ENCODE data around the gene LRBA. TPM values are rescaled to one million over a fixed set of nuclear protein-coding genes. Genes with fewer than 3 reads are reported as not detected.
A peak's percentile ranks its signal among the peaks of the same experiment; 100 is the strongest.

LRBA gene
- total and polyA plus RNA-seq, 9 of the 15 experiments (the other 6 are each of a cell fraction or from before 2014, with no cell fraction given): 24.2 to 88.7 (median 59.7) TPM

DNA sequence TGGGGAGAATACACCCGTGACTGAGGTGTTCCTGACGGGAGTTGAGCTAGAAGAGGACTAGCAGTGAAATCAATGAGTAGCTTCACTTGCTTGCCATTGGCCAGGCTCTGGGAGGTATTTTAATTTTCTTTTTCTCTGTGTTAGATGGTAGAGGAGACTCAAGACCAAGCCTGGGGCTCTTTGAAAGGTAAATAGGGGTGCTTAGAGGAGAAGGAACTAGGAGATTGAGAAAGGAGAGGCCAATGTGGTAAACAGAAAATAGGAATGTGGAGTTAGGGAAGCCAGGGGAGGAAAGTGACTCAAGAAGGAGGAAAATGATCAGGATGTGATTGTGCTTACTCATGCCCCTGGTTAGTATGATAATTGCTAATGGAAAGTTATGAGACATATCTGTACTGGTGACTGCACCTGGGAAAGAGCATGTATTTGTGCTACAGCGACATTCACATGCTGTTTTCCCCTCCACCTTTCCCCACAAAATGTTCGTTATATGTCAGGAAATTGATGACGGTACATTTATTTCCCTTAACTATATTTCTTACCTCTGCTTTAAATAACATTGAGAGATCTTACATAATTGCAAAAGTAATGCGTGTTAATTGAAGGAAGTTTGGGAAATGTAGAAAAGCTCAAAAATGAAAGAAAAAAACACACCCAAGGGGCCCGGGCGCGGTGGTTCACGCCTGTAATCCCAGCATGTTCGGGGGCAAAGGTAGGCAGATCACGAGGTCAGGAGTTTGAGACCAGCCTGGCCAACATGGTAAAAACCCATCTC is 16.9 kb upstream of the LRBA start (continued):
- TF ChIP-seq ZNF121 (CRISPR knock-in tag; conservative IDR thresholded peaks at IDR 0.05) (no peak), TAF9B (IDR thresholded peaks at IDR 0.05; ENCODE audit: partially characterized antibody) (peak; percentile 60), HNRNPH1 (optimal IDR thresholded peaks at IDR 0.05; ENCODE audit: low read depth, low read length) (no peak), ZNF224 (CRISPR knock-in tag; IDR thresholded peaks at IDR 0.05) (no peak), KDM1A (IDR thresholded peaks at IDR 0.05) (peak; percentile 75 to 79), GATAD2A (IDR thresholded peaks at IDR 0.05) (no peak; the same call in 1 of the 2 replicates), HEY1 (CRISPR knock-in tag; IDR thresholded peaks at IDR 0.05; ENCODE audit: borderline replicate concordance) (no peak), NFRKB (IDR thresholded peaks at IDR 0.05; ENCODE audit: low read depth) (peak; percentile 91), TAL1 (IDR thresholded peaks at IDR 0.05) (peak; percentile 81), ZNF507 (tag; conservative IDR thresholded peaks at IDR 0.05) (no peak), ELF2 (CRISPR knock-in tag; IDR thresholded peaks at IDR 0.05) (no peak)
- TF ChIP-seq, protein P1, sequence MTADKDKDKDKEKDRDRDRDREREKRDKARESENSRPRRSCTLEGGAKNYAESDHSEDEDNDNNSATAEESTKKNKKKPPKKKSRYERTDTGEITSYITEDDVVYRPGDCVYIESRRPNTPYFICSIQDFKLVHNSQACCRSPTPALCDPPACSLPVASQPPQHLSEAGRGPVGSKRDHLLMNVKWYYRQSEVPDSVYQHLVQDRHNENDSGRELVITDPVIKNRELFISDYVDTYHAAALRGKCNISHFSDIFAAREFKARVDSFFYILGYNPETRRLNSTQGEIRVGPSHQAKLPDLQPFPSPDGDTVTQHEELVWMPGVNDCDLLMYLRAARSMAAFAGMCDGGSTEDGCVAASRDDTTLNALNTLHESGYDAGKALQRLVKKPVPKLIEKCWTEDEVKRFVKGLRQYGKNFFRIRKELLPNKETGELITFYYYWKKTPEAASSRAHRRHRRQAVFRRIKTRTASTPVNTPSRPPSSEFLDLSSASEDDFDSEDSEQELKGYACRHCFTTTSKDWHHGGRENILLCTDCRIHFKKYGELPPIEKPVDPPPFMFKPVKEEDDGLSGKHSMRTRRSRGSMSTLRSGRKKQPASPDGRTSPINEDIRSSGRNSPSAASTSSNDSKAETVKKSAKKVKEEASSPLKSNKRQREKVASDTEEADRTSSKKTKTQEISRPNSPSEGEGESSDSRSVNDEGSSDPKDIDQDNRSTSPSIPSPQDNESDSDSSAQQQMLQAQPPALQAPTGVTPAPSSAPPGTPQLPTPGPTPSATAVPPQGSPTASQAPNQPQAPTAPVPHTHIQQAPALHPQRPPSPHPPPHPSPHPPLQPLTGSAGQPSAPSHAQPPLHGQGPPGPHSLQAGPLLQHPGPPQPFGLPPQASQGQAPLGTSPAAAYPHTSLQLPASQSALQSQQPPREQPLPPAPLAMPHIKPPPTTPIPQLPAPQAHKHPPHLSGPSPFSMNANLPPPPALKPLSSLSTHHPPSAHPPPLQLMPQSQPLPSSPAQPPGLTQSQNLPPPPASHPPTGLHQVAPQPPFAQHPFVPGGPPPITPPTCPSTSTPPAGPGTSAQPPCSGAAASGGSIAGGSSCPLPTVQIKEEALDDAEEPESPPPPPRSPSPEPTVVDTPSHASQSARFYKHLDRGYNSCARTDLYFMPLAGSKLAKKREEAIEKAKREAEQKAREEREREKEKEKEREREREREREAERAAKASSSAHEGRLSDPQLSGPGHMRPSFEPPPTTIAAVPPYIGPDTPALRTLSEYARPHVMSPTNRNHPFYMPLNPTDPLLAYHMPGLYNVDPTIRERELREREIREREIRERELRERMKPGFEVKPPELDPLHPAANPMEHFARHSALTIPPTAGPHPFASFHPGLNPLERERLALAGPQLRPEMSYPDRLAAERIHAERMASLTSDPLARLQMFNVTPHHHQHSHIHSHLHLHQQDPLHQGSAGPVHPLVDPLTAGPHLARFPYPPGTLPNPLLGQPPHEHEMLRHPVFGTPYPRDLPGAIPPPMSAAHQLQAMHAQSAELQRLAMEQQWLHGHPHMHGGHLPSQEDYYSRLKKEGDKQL (CRISPR knock-in tag; IDR thresholded peaks at IDR 0.05; ENCODE audit: borderline replicate concordance): no peak
- TF ChIP-seq, protein P2, sequence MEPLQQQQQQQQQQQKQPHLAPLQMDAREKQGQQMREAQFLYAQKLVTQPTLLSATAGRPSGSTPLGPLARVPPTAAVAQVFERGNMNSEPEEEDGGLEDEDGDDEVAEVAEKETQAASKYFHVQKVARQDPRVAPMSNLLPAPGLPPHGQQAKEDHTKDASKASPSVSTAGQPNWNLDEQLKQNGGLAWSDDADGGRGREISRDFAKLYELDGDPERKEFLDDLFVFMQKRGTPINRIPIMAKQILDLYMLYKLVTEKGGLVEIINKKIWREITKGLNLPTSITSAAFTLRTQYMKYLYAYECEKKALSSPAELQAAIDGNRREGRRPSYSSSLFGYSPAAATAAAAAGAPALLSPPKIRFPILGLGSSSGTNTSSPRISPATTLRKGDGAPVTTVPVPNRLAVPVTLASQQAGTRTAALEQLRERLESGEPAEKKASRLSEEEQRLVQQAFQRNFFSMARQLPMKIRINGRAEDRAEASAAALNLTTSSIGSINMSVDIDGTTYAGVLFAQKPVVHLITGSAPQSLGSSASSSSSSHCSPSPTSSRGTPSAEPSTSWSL (CRISPR knock-in tag; IDR thresholded peaks at IDR 0.05; ENCODE audit: borderline replicate concordance): no peak
- TF ChIP-seq, protein P3, sequence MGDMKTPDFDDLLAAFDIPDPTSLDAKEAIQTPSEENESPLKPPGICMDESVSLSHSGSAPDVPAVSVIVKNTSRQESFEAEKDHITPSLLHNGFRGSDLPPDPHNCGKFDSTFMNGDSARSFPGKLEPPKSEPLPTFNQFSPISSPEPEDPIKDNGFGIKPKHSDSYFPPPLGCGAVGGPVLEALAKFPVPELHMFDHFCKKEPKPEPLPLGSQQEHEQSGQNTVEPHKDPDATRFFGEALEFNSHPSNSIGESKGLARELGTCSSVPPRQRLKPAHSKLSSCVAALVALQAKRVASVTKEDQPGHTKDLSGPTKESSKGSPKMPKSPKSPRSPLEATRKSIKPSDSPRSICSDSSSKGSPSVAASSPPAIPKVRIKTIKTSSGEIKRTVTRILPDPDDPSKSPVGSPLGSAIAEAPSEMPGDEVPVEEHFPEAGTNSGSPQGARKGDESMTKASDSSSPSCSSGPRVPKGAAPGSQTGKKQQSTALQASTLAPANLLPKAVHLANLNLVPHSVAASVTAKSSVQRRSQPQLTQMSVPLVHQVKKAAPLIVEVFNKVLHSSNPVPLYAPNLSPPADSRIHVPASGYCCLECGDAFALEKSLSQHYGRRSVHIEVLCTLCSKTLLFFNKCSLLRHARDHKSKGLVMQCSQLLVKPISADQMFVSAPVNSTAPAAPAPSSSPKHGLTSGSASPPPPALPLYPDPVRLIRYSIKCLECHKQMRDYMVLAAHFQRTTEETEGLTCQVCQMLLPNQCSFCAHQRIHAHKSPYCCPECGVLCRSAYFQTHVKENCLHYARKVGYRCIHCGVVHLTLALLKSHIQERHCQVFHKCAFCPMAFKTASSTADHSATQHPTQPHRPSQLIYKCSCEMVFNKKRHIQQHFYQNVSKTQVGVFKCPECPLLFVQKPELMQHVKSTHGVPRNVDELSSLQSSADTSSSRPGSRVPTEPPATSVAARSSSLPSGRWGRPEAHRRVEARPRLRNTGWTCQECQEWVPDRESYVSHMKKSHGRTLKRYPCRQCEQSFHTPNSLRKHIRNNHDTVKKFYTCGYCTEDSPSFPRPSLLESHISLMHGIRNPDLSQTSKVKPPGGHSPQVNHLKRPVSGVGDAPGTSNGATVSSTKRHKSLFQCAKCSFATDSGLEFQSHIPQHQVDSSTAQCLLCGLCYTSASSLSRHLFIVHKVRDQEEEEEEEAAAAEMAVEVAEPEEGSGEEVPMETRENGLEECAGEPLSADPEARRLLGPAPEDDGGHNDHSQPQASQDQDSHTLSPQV (IDR thresholded peaks at IDR 0.05): peak; percentile 81
- TF ChIP-seq, protein P4, sequence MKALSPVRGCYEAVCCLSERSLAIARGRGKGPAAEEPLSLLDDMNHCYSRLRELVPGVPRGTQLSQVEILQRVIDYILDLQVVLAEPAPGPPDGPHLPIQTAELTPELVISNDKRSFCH (CRISPR knock-in tag; IDR thresholded peaks at IDR 0.05): no peak
- TF ChIP-seq, protein P4 (tag; IDR thresholded peaks at IDR 0.05): no peak

Measured in K562 (cell line).